ENCODE measurements around the gene CRLF1.

CRLF1 gene

DNA sequence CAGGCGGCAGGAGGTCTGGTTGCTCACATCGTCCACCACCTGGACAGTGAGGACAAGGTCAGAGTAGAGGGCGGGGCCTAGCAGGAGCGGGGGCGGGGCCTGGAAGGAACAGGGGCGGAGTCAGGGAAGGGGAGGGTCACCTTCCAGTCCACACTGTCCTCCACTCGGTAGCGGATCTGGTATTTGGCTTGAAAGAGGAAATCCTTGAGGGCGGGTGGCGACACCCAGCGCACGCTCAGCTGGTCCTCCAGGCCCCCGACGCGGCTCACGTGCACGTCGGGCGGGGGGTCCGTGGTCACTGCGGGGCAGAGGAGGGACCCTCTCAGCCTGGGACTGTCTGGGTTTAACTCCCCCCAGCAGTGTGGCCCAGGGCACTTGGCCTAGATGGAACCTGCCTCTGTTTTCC is 9.8 kb downstream of the CRLF1 start:
- TF ChIP-seq GATA3 (IDR thresholded peaks at IDR 0.05; ENCODE audit: low read depth, low read length), result no peak
- no peak for TF ChIP-seq GATA2 (IDR thresholded peaks at IDR 0.05; ENCODE audit: low read depth, low read length)

DNA sequence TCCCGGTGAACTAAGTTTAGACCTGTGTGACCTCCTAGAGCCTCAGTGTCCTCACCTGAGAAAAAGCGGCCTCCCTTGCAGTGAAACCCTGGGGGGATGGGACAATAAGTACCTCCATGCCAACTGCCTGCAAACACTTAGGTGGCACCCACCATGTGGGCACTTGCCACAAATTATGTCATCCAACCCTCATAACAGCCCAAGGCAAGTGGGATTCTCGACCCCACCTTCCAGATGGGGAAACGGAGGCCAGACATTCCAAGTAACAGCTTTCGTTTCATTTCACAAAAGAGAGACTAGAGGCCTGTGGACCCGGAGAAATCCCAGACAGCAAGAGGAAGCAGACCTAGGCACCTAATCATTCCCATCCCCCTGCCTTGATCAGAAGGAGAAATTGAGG is 11.1 kb downstream of the CRLF1 start:
- TF ChIP-seq GATA2 (IDR thresholded peaks at IDR 0.05; ENCODE audit: low read depth, low read length) (no peak), GATA3 (IDR thresholded peaks at IDR 0.05; ENCODE audit: low read depth, low read length) (no peak)

DNA sequence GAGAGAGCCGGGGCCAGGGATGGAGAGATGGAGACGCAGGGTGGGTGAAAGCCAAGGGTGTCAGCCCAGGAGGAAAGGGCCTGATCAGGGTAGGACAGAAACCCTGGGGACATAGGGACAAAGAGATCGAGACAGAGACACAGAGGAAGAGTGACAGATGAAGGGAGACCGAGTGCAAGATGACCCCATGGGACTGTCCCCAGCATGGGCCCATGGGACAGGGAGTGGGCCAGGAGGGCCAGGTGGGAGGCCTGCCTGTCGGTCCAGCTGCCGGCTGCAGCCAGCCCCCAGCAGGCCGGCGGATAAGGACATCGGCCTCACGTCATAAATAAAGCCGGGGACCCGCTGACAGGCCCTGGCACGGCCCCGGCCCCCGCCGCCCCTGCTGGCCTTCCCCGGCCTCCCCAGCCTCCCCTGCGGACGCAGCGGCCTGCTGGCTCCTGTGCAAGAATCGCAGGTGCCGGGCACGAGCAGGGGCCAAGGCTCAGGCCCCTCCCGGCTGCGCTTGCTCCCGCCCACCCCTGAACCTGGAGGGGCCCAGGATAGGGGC is 11.7 kb downstream of the CRLF1 start:
- TF ChIP-seq GATA3 (IDR thresholded peaks at IDR 0.05; ENCODE audit: low read depth, low read length), result no peak
- no peak for TF ChIP-seq GATA2 (IDR thresholded peaks at IDR 0.05; ENCODE audit: low read depth, low read length)

DNA sequence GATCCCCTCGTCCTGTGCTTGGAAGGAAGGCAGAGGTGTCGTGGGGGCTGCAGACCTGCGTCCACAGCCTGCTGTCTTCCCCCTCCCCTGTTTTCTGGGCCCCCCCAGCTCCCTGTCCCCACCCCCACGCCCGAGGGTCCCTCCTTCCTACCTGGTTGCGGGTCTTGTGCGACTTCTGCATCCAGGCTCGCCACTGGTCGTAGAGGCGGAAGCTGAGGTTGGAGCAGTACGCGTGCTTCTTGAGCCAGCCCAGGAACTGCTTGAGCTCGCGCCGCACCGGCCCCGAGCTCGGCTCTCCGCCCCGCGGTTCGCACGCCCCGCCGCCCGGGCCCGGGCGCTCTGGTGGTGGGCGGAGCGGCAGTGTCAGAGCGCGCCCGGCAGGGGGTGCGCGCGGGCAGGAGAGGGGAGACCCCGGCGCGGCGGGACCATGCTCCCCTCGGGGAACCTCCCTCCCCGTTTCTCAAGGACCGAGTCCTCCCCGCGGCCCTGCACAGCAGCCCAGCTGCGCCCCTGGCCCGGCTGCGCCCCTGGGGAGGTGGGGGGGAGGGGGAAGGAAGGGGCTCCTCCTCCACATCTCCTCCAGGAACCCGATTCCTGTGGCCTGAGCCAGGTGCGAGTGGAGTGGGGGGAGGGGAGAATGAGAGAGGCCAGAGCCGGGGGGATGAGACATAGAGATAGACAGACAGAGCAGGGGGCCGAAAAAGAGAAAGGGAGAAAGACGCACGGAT is 12.3 kb downstream of the CRLF1 start:
- TF ChIP-seq GATA2 (IDR thresholded peaks at IDR 0.05; ENCODE audit: low read depth, low read length) (no peak), GATA3 (IDR thresholded peaks at IDR 0.05; ENCODE audit: low read depth, low read length) (no peak)

DNA sequence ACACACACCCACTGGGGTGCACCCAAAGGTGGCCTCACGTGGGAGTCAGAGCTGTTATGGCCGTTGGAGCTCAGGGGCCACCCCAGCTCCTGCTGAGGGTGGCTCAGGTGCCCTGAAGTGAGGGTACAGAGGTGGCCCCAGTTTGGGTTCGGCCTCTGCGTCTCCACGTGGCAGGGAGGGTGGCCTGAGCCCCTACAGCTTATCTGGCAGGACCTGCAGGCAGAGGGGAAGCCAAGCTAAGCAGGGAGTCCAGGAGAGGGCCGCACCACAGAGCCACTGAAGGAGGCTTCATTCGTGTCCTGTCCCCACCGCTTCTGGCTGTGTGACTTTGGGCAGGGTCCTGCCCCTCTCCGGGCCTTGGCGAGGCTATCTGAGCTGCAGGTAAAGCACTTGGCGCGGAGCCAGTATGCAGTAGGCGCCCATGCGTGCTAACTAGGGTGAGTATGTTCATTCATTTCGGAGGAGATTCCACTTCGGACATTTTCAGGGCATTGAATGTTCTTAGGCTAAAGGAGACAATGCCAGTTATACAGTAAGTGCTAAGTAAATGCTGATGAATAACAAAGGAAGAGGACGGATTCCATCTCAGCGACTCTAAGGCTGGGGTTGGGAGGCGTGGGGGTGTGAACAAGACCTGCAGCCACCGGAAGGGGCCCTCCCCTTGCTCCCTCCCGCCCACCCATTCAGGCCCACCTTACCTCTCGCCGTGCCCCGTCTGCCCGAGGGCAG is 13.1 kb downstream of the CRLF1 start:
- no peak for TF ChIP-seq GATA2 (IDR thresholded peaks at IDR 0.05; ENCODE audit: low read depth, low read length)
- no peak for TF ChIP-seq GATA3 (IDR thresholded peaks at IDR 0.05; ENCODE audit: low read depth, low read length)

DNA sequence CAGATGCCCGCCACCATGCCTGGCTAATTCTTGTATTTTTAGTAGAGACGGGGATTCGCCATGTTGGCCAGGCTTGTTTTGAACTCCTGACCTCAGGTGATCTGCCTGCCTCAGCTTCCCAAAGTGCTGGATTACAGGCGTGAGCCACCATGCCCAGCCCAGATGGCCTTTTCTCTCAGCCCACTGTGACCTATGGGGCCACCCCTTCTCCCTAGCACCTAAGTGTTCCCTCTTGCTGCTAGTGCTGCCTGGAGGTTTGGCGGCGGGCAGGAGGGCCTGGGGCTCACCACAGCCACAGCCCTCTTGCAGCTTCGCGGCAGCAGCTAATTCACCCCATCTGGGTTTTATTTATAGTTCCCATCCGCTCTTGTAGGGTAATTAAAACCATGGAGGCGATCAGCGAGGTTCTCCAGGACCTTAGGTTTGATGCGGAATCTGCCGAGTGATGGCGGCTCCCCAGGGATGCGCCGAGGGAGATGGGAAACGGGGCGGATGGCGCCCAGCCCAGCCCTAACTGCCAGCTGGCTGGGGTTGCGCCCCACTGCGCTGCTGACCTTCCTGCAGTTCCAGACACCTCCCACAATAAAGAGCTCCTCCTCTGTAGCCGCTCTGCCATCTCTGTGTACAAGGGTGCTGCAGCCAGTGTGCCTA is 14.7 kb downstream of the CRLF1 start:
- TF ChIP-seq GATA2 (IDR thresholded peaks at IDR 0.05; ENCODE audit: low read depth, low read length), result no peak
- no peak for TF ChIP-seq GATA3 (IDR thresholded peaks at IDR 0.05; ENCODE audit: low read depth, low read length)

DNA sequence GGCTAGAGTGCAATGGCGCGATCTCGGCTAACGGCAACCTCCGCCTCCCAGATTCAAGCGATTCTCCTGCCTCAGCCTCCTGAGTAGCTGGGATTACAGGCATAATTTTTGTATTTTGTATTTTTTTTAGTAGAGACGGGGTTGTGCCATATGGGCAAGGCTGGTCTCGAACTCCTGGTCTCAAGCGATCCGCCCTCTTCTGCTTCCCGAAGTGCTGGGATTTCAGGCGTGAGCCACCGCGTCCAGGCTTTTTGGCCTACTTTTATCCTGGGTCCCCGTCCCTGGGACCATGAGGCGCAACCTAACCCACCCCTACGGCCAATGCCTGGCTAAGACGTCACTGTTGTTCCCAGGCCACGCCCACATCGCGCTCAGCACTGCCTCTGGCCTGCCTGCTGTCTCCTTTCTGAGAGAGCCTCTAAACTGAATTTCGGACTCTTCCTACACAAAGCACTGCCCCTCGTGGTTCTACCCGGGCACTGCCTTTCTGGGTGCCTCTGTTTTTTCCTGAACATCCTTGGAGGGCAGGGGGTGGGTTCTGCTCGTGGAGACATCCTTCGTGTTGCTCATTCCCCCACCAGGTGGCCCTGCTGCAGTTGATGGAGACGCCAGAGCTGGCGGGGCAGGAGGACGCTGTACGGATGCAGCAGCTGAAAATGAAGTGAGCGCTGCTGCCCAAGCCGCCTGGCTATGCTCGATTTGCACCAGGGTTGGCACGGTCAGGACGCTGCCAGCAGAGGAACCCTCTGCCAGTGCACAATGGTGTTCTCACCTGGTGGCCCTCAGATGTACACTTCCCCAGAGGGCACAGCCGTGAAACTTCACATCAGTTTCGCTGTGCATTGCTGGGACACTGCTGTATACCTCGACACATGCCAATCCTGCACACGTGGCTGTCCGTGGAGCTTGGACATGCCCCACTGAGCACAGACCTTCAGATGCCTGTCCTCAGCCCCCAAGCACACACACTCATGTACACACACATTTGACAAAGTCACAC is 16.0 kb downstream of the CRLF1 start:
- TF ChIP-seq GATA2 (IDR thresholded peaks at IDR 0.05; ENCODE audit: low read depth, low read length) (no peak), GATA3 (IDR thresholded peaks at IDR 0.05; ENCODE audit: low read depth, low read length) (no peak)

DNA sequence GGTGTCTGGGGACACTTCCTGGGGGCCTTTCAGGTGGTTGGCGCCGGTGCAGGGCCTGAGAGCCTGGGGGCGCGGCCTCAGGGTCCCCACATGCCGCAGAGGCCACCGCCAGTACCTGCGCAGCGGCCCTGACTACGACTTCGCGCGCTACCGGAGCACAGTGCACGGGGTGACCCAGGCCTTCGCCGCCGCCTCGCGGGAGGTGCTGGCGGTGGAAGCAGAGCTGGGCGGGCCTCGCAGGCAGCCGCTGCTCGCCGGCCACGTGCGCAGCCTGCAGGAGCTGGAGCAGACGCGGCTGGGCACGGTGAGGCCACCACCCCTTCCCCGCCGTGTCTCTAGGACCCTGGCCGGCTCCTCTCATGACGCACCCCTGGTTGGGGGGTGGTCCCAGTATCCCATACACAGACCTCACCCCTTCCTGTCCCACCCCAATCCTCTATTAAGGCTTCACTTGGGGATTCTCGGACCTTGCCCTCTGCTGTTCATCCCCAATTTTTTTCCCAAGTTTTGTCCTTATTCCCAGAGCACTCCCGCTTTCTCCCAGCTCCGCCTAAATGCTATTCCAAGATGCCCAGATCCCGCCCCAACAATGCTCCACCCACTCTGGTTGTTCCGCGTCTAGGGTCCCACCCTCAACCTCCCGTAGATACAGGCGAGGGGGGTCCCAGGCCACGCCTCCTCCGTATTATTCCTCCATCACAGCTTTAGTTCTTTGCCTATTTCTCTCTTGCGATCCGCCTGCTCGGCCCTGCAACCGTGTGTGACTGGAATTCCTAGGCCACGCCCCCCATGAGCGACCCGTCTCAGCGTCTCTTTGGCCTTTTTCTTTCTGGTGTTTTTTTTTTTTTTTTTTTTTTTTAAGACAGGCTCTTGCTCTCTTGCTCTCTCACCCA is 17.0 kb downstream of the CRLF1 start:
- TF ChIP-seq GATA3 (IDR thresholded peaks at IDR 0.05; ENCODE audit: low read depth, low read length) (no peak), GATA2 (IDR thresholded peaks at IDR 0.05; ENCODE audit: low read depth, low read length) (no peak)

DNA sequence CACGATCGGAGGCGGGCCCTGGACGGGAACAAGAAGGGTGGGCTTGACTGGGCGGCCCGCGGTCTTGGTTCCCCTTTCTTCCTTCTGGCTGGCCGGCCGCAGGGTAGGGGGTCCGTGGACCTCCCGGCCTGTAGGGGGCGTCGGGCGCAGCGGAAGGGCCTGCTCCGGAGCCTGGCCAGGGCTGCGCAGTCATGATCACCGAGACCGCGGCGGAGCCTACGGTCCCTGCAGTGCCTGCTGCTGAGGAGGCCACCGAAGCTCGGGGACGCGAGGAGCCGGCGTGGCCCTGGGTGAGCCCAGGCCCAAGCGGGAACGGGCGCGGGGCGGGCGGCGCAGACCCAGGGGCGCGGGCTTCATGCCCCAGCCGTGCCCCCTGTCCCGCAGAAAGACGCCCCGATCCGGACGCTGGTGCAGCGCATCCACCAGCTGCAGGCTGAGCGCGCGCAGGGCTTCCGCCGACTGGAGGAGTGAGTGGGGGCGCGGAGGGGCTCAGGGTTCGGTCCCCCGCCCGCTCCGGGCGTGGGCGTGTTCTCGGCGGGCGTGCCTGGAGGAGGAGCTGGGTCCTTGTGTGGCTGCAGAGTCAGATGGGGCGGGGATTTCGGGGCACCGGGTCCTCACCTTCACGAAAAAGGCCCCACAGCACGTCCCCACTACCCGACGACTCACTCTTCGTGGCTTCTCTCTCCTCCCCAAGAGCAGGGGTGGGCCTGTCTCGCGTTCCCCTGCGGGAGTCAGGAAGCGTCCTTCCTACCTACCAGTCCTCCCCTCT is 17.8 kb downstream of the CRLF1 start, which contains the start of gene REX1BD:
Gene REX1BD (plus strand): TSS at position 188 of the 769 bp plus-strand sequence. CDS start 4 bp downstream, at position 192.
- TF ChIP-seq GATA2 (IDR thresholded peaks at IDR 0.05; ENCODE audit: low read depth, low read length) (no peak), GATA3 (IDR thresholded peaks at IDR 0.05; ENCODE audit: low read depth, low read length) (no peak)

DNA sequence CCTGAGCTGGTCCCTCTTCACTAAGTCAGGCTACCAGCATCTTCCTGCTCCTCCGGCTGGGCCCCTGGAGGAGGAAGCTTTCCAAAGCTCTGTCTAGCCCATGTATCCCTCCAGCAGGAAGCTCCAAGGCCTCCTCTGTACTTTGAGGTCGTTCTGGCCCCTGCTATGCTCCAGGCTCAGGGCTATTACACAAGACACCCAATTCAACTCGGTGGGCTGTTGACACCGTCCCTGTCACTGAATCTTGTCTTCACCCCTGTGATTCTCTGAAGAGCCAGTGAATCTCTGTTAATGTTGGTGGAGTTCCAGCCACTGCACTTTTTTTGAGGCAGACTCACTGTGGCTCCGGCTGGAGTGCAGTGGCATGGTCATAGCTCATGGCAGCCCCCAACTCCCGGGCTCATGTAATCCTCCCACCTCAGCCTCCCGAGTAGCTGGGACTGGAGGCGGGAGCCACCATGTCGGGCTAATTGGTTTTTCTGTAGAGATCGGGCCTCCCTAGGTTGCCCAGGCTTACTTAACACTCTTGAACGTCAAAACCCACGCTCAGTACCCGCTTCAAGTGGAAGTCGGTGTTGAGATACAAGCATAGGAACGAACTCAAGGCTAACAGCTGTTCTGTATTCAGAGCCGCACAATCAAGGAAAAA is 18.5 kb downstream of the CRLF1 start:
- TF ChIP-seq GATA2 (IDR thresholded peaks at IDR 0.05; ENCODE audit: low read depth, low read length), result no peak
- no peak for TF ChIP-seq GATA3 (IDR thresholded peaks at IDR 0.05; ENCODE audit: low read depth, low read length)

DNA sequence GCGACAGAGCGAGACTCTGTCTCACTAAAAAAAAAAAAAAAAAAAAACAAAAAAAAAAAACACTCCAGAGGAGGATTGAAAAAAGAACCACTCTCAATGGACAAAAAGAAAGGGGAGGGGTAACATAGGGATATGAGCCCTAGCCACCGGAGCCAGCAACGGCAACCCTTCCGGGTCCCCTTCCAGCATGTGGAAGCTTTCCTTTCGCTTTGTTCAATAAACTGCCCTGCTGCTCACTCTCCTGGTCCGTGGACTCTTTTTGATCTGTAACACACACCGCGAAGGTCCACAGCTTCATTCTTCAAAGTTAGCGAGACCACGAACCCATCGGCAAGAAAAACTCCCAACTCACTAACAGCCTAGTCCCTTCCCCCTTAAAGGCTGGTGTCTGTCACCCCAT is 19.0 kb downstream of the CRLF1 start:
- TF ChIP-seq GATA2 (IDR thresholded peaks at IDR 0.05; ENCODE audit: low read depth, low read length) (no peak), GATA3 (IDR thresholded peaks at IDR 0.05; ENCODE audit: low read depth, low read length) (no peak)

All from SH-SY5Y (cell line).